Caco-2 (cell line): ENCODE measurements around the gene NBDY. TPM values are rescaled to one million over a fixed set of nuclear protein-coding genes. Genes with fewer than 3 reads are reported as not detected.

ENCODE experiments used
- BruUV-seq: library from RNA; stranded (reverse); fragments of 400-500 nt; replicated peaks from 2 replicates; lab custom pipeline; 2021; lab: Mats Ljungman, UMichigan
- CTCF ChIA-PET: fragments of 300-600 bp; sonication (Branson Sonifier 250); formaldehyde crosslinking; loops from one replicate; lab custom pipeline; 2022; ENCODE audit warnings: antibody characterized with exemption; lab: Charles Lee
- POLR2A ChIA-PET: fragments of 300-600 bp; sonication (Branson Sonifier 250); formaldehyde crosslinking; loops from one replicate; lab custom pipeline; 2022; ENCODE audit warnings: antibody characterized with exemption; lab: Charles Lee
- DNase-seq, 2 experiments: peaks; one replicate each; pipeline versions ENCODE4 v3.0.0 to v3.0.0-alpha.2; 2020 to 2022
- H3K27me3 ChIP-seq: replicated peaks from 2 replicates; pipeline ENCODE4 v1.6.0; 2011; ENCODE audit warnings: low read length; ENCODE audit not compliant: control insufficient read depth, insufficient read depth
- H3K36me3 ChIP-seq: 2 replicates; pipeline ENCODE4 v1.5.1; 2011; ENCODE audit warnings: low read length; ENCODE audit not compliant: control insufficient read depth, insufficient read depth
- H3K4me1 ChIP-seq: fragments of 250-450 bp; sonication (Bioruptor Pico); 2 replicates; pipeline ENCODE4 v1.5.1; 2020; ENCODE audit warnings: mild to moderate bottlenecking
- H3K4me3 ChIP-seq: 2 replicates; pipeline ENCODE4 v1.5.1; 2011; ENCODE audit warnings: low read depth, mild to moderate bottlenecking, control low read depth, low read length
- H3K9me3 ChIP-seq: fragments of 250-450 bp; sonication (Bioruptor Pico); 2 replicates; pipeline ENCODE4 v1.5.1; 2020; ENCODE audit warnings: mild to moderate bottlenecking, moderate library complexity
- H3K27ac Mint-ChIP-seq: one replicate; pipeline ENCODE4 v1.8.0; 2022; ENCODE audit warnings: mixed read lengths; ENCODE audit not compliant: unreplicated experiment
- H3K27me3 Mint-ChIP-seq: one replicate; pipeline ENCODE4 v1.8.0; 2022; ENCODE audit warnings: mixed read lengths; ENCODE audit not compliant: insufficient read depth, unreplicated experiment
- H3K36me3 Mint-ChIP-seq: one replicate; pipeline ENCODE4 v1.8.0; 2022; ENCODE audit warnings: mild to moderate bottlenecking, mixed read lengths; ENCODE audit not compliant: insufficient read depth, unreplicated experiment
- H3K4me1 Mint-ChIP-seq: one replicate; pipeline ENCODE4 v1.8.0; 2022; ENCODE audit warnings: low read depth, mixed read lengths; ENCODE audit not compliant: unreplicated experiment
- H3K4me3 Mint-ChIP-seq: one replicate; pipeline ENCODE4 v1.8.0; 2022; ENCODE audit warnings: mild to moderate bottlenecking, moderate library complexity, mixed read lengths; ENCODE audit not compliant: unreplicated experiment
- H3K9me3 Mint-ChIP-seq: one replicate; pipeline ENCODE4 v1.8.0; 2022; ENCODE audit warnings: mixed read lengths; ENCODE audit not compliant: unreplicated experiment
- intact Hi-C: fragments of 100-400 bp; cut with micrococcal nuclease; formaldehyde crosslinking; loops from one replicate; pipeline ENCODE4 v1.10.0; 2022; ENCODE audit not compliant: unreplicated experiment
- total RNA-seq: library from RNA; stranded (reverse); gene quantifications from 2 replicates; pipeline ENCODE4 v1.2.3, GENCODE V29; 2022
- TF ChIP-seq, protein P1 (sequence below), 2 experiments: fragments of 200-600 bp in 1 of 2; IDR thresholded peaks; 1 replicate in 1 of 2; 2 replicates in 1 of 2; pipeline versions ENCODE4 v1.5.1 to v1.8.0; 2011 to 2022; ENCODE audit warnings: antibody characterized with exemption in 1 of 2, control low read depth in 1 of 2, inconsistent platforms in 1 of 2, low read depth in 1 of 2, low read length in 1 of 2, mild to moderate bottlenecking in 1 of 2, moderate library complexity in 1 of 2; ENCODE audit not compliant: insufficient read depth in 1 of 2, severe bottlenecking in 1 of 2, unreplicated experiment in 1 of 2

NBDY gene
- total RNA-seq, 1 experiment from 2014 or later, result 29.4 TPM

DNA sequence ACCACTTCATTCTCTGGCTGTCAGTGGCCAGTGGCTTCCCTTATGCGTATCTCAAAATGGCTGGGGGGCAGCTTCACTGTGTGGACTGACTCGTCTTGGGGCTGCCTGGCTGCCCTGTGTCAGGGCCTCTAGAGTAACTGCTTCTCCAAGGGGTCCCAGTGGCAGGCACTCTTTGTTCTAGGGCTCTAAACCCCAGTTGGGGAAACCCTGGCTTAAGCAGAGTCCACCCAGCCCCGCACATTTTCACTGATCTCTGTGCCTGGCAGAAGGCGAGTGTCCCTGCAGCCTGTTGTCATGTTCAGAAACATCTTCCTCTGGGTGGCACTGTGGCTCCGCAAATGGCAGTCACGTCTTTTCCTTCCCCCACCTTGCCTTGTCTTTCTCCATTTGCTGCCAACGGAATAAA is 59.7 kb downstream of the NBDY start:
- TF ChIP-seq, protein P1, sequence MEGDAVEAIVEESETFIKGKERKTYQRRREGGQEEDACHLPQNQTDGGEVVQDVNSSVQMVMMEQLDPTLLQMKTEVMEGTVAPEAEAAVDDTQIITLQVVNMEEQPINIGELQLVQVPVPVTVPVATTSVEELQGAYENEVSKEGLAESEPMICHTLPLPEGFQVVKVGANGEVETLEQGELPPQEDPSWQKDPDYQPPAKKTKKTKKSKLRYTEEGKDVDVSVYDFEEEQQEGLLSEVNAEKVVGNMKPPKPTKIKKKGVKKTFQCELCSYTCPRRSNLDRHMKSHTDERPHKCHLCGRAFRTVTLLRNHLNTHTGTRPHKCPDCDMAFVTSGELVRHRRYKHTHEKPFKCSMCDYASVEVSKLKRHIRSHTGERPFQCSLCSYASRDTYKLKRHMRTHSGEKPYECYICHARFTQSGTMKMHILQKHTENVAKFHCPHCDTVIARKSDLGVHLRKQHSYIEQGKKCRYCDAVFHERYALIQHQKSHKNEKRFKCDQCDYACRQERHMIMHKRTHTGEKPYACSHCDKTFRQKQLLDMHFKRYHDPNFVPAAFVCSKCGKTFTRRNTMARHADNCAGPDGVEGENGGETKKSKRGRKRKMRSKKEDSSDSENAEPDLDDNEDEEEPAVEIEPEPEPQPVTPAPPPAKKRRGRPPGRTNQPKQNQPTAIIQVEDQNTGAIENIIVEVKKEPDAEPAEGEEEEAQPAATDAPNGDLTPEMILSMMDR (IDR thresholded peaks at IDR 0.05; ENCODE audit: insufficient read depth in 1 of 2, low read depth in 1 of 2, low read length in 1 of 2, severe bottlenecking in 1 of 2, unreplicated experiment in 1 of 2), result no peak
- no TSS peak for BruUV-seq
- ChIA-PET POLR2A (no interaction called here), CTCF (no interaction called here)
- no peak for DNase-seq
- no peak overlapping the region for H3K4me3 Mint-ChIP-seq
- H3K36me3 Mint-ChIP-seq, result no peaks in the 10 kb centered on the region
- no peaks in the 10 kb centered on the region for H3K9me3 Mint-ChIP-seq
- no peaks in the 10 kb centered on the region for H3K27me3 ChIP-seq
- intact Hi-C loops, result no loop called here
- no peaks in the 10 kb centered on the region for H3K4me1 Mint-ChIP-seq
- H3K27ac Mint-ChIP-seq, result no peak overlapping the region
- no peaks in the 10 kb centered on the region for H3K27me3 Mint-ChIP-seq
- no peaks in the 10 kb centered on the region for H3K9me3 ChIP-seq
- no peaks in the 10 kb centered on the region for H3K4me1 ChIP-seq
- H3K36me3 ChIP-seq, result no peaks in the 10 kb centered on the region
- H3K4me3 ChIP-seq, result no peak overlapping the region

DNA sequence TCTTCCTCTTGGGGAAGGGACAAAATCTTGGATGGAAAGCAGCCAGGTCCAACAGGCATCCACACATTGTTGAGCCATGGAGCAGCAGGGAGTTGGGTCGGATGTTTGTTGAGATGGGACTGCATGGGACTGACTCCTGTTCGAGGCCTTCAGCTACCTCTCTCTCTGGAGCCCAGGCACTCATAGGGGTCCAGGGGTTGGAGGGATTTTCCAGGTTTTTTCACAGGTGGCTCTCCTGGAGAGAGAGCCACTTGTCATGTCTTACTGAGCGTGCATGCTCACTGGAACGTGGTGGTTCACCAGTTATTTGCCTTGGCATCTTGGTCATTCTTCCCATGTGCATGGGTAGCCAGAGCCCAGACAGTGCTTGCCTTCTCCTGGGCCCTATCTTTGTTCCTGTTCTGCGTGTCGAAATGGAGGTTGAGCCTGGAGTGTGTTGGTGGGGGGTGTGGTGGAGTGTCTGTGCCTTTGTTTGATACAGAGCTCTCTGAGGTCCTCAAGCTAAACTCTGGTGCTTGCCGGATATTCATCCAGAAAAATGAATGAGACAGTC is 60.6 kb downstream of the NBDY start:
- ChIA-PET POLR2A (no interaction called here), CTCF (no interaction called here)
- Mint-ChIP-seq H3K4me1 (no peaks in the 10 kb centered on the region), H3K4me3 (no peak overlapping the region), H3K27me3 (no peaks in the 10 kb centered on the region), H3K9me3 (no peaks in the 10 kb centered on the region), H3K27ac (no peak overlapping the region), H3K36me3 (no peaks in the 10 kb centered on the region)
- no peaks in the 10 kb centered on the region for H3K27me3 ChIP-seq
- TF ChIP-seq, protein P1 (IDR thresholded peaks at IDR 0.05; ENCODE audit: insufficient read depth in 1 of 2, low read depth in 1 of 2, low read length in 1 of 2, severe bottlenecking in 1 of 2, unreplicated experiment in 1 of 2), result no peak
- H3K9me3 ChIP-seq, result no peaks in the 10 kb centered on the region
- H3K4me1 ChIP-seq, result no peaks in the 10 kb centered on the region
- no TSS peak for BruUV-seq
- H3K36me3 ChIP-seq, result no peaks in the 10 kb centered on the region
- DNase-seq, result no peak
- intact Hi-C loops, result no loop called here
- H3K4me3 ChIP-seq, result no peak overlapping the region

DNA sequence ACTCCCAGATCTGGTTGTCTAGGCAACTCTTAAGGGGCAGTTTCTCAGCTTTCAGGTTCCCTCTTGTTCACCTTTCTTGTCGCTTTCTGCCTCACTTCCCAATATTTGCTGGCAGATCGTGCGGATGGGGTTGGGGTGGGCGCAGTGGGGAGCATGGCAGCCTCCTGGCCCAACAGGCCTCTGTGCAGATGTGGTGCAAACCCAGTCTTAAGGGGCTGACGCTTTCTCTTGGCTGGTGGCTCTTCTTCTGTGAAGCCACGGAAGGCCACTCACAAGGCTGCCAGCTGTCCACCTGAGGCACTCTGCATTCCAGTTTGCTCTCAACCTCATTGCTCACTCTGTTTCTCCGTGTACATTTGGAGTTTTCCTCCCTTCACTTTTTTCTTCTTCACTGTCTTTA is 61.7 kb downstream of the NBDY start:
- Mint-ChIP-seq H3K9me3 (no peaks in the 10 kb centered on the region), H3K36me3 (no peaks in the 10 kb centered on the region)
- intact Hi-C loops, result no loop called here

More for the DNA sequence above, 61.7 kb downstream of the NBDY start:
- no peaks in the 10 kb centered on the region for H3K27me3 Mint-ChIP-seq
- DNase-seq, result no peak
- BruUV-seq, result no TSS peak
- Histone ChIP-seq H3K27me3 (no peaks in the 10 kb centered on the region), H3K4me1 (no peaks in the 10 kb centered on the region), H3K4me3 (no peak overlapping the region), H3K9me3 (no peaks in the 10 kb centered on the region), H3K36me3 (no peaks in the 10 kb centered on the region)
- TF ChIP-seq, protein P1 (IDR thresholded peaks at IDR 0.05; ENCODE audit: insufficient read depth in 1 of 2, low read depth in 1 of 2, low read length in 1 of 2, severe bottlenecking in 1 of 2, unreplicated experiment in 1 of 2), result no peak
- no peaks in the 10 kb centered on the region for H3K4me1 Mint-ChIP-seq
- ChIA-PET CTCF (no interaction called here), POLR2A (no interaction called here)
- H3K27ac Mint-ChIP-seq, result no peak overlapping the region
- H3K4me3 Mint-ChIP-seq, result no peak overlapping the region
